Renal cortical epithelial cell (primary cell): ENCODE data around the gene SLC10A3. TPM values are rescaled to one million over a fixed set of nuclear protein-coding genes. Genes with fewer than 3 reads are reported as not detected.

ENCODE experiments used
- DNase-seq: peaks from one replicate; pipeline ENCODE4 v3.0.0-alpha.2; 2011; ENCODE audit warnings: low read depth
- total RNA-seq: library from RNA; depleted of rRNA; stranded (reverse); fragments of >200 nt; gene quantifications from 2 replicates; pipeline ENCODE4 v1.2.3, GENCODE V29; 2014

SLC10A3 gene
- total RNA-seq, 1 donor from 2014 or later = 47.0 TPM

- no peak for DNase-seq
Measured at GRCh38 chrX:154465601-154466000, 24.8 kb downstream of the SLC10A3 start.

GRCh38 chrX:154464806-154465365 is 25.5 kb downstream of the SLC10A3 start:
- DNase-seq = no peak

- DNase-seq = no peak
Measured at GRCh38 chrX:154463611-154464220, 26.7 kb downstream of the SLC10A3 start.

GRCh38 chrX:154462396-154462795 is 28.0 kb downstream of the SLC10A3 start:
- DNase-seq = no peak

GRCh38 chrX:154460326-154460725 is 30.1 kb downstream of the SLC10A3 start:
- DNase-seq = no peak

GRCh38 chrX:154459832-154460231 is 30.6 kb downstream of the SLC10A3 start:
- DNase-seq = no peak

GRCh38 chrX:154458954-154459778 is 31.3 kb downstream of the SLC10A3 start:
- DNase-seq = no peak

GRCh38 chrX:154458116-154458953 is 32.1 kb downstream of the SLC10A3 start, which contains the start of gene PLXNA3:
Gene PLXNA3, plus strand, starts transcription at chrX:154458281. Its CDS starts 1,903 bp downstream, at chrX:154460184.
- DNase-seq = no peak

- DNase-seq = no peak
Measured at GRCh38 chrX:154457491-154458115, 32.8 kb downstream of the SLC10A3 start.

GRCh38 chrX:154452823-154453222 is 37.6 kb downstream of the SLC10A3 start:
- no peak for DNase-seq

GRCh38 chrX:154450312-154450711 is 40.1 kb downstream of the SLC10A3 start:
- DNase-seq = no peak

GRCh38 chrX:154449618-154450017 is 40.8 kb downstream of the SLC10A3 start:
- no peak for DNase-seq

GRCh38 chrX:154448484-154448883 is 41.9 kb downstream of the SLC10A3 start:
- no peak for DNase-seq

- DNase-seq = no peak
Measured at GRCh38 chrX:154446430-154446829, 44.0 kb downstream of the SLC10A3 start.

GRCh38 chrX:154445776-154446175 is 44.7 kb downstream of the SLC10A3 start:
- DNase-seq = no peak

GRCh38 chrX:154444755-154445246 is 45.6 kb downstream of the SLC10A3 start:
- DNase-seq = no peak

GRCh38 chrX:154443992-154444754 is 46.3 kb downstream of the SLC10A3 start, which contains the start of gene FAM50A:
Gene FAM50A, plus strand, starts transcription at chrX:154444141. Its CDS starts 95 bp downstream, at chrX:154444236.
- DNase-seq = no peak

GRCh38 chrX:154443479-154443910 is 46.9 kb downstream of the SLC10A3 start:
- no peak for DNase-seq

GRCh38 chrX:154441984-154442707 is 48.3 kb downstream of the SLC10A3 start:
- no peak for DNase-seq

GRCh38 chrX:154441564-154441963 is 48.9 kb downstream of the SLC10A3 start:
- DNase-seq = no peak
